Inferior parietal cortex (tissue), 1 donor: ENCODE measurements around the gene SCP2.

ENCODE experiments used
- DNase-seq: peaks from one replicate; pipeline ENCODE4 v3.0.0-alpha.2; 2016; ENCODE audit errors: extremely low spot score

The SCP2 gene

DNA sequence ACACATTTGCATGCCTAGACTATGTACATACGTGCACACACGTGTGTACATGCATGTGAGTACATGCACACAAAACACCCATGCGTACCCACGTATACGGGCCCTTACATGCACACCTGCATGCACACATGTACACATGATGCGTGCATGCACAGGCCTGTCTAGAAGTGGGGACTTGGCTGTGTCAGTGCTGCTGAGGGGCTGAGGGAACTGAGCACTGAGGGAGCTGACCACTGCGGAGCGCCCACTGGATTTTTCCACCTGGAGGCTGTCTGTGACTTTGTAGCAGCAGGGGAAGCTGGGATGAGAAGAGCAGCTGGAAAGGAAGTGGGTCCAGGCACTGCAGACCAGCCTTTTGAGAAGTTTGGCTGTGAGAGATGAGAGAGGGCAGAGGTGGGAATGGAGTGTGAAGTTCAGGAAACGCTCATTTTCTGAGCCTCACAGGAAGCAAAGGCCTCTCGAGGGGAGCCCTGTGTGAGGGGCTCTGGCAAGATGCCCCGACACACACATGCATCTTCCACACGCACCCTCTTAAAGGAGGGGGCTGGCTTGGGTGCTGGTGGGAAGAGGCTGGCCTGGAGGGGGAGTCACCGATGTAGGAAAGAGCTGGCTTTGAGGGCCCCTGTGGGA lies 155.9 kb downstream of the SCP2 start:
- no peak for DNase-seq

DNA sequence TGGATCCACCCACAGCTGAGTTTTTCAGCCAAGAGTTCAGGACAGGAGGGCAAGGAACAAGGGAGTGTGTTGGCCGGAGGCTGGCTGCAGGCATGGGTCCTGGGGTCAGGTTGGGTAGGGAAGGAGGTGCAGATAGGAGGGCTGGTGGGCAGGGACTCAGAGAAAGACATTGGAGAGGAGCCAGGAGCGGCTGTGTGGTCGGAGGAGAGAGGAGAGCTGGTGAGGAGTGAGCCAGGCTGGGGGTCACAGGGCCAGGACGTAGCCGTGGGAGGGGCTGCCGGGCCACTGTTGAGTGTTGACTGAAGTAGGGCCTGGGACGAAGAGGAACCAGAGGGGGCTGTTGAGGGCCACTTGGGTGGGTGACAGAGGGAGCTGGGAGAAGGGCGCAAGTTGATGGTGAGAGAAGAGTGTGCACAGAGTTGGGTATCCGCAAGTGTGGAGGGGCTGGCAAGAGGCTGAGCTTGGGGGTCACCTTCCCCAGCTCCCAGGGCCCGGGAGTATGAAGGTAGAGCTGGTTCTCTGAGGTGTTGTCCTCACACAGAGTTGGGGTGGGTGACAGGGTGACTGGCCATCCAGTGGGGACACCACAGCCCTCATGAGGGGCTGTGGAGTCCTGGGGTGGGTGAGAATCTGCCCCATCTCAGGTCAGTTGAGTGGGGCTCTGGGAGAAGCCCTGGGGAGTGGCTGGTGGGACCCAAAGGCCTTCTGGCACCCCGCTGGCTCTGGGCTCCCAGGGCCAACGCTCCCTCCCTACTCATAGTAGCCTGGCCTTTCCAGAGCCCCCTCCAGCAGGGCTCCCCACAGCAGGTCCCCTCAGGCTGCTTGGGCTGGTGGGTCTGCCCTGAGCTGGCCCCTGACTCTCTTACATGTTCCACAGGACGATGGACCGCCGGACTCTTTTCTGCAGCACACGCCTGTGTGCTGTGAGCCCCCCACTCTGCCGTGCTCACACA lies 156.8 kb downstream of the SCP2 start:
- no peak for DNase-seq

DNA sequence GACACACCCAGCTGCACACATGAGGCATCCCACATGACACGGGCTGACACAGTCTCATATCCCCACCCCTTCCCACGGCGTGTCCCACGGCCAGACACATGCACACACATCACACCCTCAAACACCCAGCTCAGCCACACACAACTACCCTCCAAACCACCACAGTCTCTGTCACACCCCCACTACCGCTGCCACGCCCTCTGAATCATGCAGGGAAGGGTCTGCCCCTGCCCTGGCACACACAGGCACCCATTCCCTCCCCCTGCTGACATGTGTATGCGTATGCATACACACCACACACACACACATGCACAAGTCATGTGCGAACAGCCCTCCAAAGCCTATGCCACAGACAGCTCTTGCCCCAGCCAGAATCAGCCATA lies 157.5 kb downstream of the SCP2 start:
- DNase-seq = no peak

DNA sequence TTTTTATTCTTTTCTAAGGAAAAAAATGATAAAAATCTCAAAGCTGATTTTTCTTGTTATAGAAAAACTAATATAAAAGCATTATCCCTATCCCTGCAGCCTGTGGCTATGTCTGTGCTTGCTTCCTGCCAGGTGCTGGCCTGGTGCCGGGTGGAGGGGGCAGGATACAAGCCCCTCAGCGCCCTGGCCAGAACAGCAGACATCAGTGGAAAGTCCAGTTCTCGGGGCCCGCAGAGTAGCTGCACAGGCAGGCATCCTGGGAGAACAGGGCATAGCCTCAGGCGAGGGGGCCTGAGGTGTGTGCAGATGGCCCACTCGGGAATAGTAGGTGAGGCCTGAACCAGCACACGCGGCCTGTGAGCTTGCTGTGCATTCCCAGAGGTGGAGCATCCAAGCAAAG lies 158.3 kb downstream of the SCP2 start:
- no peak for DNase-seq

DNA sequence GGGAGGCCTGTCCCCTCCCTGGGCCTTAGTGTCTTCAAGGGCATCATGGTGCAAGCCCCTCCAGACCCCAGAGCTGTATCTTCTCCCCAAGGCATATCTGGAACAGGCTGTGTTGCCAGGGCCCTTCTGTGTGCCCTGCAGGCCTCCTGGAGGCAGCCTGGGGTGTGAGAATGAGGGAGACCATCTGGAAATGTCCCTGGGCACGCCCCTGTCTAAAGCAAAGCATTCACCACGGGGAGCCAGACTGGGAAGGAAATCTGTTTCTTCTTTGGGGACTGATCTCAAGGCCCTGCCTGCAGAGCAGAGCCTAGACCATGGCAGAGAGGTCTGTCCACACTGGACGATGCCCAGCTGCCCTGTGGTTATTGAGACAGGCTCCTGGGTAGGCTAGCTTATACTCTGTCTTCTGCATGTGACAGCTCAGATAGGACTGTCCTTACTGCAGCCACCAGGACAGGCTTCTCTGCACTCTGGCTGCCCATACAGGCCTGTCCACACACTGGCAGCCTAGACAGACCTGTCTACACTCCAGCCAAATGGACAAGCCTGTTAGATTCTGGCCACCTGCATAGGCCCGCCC lies 159.5 kb downstream of the SCP2 start:
- no peak for DNase-seq

DNA sequence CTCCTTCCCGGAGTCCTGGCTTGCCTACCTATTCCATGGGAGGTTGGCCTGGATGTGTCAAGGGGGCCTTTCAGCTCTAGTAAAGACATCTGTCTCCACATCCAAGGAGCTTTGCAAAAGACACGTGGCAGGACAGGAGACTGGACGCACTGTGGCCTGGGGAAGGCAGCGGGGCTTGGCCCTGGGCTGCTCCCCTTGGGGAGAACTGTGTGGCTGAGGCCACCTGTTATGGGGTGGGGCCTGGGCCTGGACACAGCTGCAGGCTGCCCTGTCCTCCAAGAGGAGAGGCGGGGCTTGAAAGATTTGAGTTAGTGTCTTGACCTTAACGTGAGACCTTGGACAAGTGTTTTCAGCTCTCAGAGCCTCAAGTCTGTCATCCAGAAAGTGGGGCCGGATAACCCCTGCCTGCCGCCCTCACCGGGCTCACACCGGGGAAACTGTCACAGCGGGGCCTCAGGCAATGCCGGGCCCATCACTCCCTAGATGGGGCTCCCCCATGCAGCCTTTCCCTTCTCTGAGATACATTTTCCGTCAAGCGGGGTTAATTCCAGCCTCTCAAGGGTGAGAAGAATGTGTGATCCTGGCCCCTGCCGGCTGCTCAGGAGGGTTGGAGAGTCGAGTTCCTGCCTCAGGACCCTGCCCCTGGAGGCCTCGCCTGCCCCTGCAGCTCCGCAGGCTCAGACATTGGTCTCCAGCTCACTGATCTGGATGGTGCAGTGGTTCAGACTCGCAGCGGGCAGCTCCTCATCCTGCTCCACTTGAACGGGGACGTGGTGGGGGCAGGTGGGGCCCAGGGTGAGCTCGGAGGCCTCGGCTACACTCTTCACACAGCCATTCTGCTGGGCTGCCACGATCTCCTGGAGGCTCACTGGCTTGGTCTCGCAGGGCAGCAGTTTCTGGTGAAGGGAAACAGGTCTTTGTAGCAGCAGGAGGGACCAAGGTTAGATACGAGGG lies 160.5 kb downstream of the SCP2 start:
- DNase-seq = no peak

DNA sequence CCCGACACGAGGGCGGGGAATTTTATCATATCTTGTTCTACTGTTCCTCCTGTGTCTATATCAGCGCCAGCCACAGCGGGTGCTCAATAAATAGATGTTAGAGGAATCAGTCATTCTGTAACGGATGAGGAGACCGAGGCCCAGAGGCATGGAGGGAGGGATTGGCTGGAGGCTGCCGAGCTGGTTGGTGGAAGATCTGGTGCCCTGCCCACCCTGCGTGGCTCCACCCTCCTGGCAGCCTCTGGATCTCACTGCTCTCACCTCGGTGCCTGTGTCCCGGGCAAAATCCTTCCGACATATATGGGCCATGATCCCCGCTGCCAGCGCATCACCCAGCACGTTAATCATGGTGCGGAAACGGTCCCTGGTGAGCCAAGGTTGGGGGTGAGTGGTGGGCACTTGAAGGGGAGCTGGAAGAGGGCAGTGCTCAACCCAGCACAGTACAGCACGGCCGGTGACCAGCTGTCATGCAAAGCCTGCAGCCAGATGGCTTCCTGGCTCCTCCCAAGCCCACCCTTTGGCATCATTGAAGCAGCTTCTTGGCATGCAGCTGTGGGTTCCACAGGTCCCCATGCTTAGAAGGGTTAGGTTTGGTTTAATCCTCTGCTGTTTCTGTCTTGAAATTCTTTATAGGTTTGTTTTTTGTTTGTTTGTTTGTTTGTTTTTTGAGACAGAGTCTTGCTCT lies 161.7 kb downstream of the SCP2 start:
- DNase-seq = no peak

DNA sequence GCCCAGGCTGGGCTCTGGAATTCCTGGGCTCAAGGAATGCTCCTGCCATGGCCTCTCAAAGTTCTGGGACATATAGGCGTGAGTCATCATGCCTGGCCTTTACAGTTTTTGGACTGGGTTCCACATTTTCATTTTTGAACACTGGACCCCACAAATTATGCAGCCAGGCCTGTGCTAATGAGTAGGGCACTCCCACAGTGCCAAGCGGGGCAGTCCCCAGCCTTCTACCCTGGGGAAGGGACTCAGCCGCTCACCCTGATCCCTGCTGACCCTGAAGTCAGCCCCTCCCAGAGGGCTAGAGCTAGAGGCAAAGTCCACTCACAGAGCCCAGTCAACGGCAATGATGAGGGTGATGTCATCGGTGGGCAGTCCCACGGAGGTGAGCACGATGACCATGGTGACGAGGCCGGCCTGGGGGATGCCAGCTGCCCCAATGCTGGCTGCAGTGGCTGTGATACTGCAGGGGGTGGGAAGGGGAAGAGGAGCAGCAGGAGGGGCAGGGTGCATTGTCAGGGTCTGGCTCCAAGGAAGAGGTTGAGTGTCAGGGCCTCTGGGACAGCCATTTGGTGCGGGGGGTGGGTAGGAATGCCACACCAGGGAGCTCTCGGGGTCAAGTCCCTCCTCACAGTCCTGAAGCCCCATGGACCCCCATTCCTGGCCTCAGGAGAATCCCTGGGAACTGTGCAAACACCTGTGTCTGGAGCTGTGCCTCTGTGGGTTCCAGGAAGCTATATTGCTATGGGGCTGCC lies 162.6 kb downstream of the SCP2 start:
- DNase-seq = no peak

DNA sequence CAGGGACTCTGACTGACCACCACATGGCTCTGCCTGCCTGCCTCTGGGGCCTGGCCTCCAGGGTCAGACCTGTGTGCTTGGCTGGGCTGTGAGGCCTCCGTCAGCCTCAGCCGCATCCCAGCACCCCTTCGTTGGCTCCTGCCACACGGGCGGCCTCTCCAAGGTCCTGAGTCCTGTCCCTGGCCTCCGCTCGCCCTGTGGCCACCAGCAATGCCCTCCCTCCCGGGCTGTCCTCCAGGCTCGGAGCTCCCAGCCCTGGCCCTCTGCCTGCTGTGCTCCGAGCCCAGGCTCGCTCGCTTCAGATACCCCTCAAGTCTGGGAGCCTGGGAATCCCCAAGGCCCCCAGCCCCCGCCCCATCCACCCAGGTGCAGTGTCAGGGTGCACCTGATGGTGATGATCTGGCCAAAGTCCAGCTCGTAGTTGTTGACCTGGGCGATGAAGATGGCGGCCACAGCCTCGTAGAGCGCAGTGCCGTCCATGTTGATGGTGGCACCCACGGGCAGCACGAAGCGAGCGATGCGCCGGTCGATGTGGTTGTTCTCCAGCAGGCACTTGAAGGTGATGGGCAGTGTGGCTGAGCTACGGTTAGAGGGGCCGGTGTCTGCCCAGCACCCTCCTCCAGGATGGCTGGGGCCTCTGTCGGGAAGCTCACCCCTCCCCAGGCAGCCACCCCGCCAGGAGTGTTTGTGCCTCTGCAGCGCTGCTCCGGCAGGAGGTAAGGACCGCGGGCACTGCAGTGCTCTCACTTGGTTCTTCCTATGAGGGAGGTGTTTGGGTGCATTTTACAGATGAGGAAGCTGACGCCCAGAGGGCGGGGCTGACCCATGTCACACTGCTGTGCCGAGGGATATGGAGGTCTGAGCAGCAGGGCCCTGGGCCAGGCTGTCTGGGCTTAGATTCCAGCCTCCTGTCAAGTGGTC lies 163.4 kb downstream of the SCP2 start:
- no peak for DNase-seq

DNA sequence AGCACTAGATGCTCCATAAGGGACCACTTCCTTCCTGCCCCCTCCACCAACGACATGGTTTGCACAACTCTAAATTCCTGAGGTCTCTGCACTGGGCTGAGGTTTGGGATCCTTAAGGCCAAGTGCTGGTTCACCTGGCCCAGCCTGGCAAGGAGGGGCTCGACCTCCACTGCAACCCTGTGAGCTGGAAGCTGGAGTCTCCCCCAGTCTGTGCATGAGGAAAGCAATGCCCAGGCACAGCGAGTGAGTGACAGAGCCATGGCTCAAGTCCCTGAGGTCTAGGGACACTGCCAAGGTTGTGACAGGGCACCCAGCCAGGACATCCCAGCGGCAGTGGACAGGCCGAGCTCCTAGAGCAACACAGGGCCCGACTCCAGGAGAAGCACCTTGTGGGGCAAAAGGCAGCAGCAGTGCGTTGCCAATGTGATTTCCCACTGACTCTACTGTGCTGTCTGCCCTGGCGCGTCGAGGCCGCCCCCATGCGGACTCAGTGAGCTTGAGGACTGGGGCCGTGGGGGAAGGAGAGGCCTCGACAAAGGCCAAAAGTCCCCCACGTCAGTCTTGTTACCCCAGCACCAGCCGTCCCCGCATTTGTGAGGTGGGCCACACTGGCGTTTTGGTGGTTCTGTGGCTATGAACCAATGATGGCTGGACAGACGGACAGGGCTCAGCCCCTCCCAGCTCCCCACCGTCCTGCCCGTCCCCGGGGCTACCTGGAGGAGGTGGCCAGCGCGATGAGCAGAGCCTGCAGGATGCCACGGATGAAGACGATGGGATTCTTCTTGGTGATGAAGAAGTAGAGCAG lies 165.0 kb downstream of the SCP2 start:
- DNase-seq = no peak

DNA sequence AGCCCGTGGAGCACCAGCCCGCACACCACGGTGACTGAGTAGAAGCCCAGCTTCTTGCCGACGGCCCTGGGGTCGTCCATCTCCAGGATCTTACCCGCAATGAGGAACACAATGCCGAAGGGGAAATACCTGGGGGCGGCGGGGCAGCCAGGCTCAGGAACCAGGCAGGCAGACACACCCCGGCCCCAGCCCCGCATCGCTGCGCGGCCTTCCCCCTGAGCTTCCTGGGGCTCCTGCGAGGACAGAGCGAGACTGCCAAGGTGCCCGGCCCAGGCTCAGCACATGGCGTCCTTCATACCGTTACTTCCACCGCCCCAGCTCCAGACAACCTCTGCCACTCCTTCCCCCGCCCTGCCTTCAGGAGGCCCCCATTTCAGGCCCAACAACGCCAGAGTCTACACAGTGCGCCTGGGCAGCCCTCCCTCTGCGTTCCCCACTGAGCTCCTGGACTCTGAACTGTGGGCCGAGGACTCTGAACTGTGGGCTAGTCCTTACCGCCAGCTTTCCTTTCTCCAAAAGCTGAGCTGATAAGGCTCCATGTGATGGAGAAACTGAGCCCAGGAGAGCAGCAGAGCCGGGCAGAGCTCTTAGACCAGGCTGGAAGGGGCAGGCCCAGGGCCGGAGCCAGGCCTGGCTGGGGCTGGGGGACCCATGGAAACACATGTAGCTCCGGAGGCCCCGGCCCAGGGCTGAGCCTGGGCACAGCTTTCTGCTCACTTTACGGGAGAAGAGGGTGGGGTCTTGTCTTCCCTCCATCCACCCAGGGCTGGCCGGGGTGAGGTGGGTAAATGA lies 165.8 kb downstream of the SCP2 start:
- no peak for DNase-seq

DNA sequence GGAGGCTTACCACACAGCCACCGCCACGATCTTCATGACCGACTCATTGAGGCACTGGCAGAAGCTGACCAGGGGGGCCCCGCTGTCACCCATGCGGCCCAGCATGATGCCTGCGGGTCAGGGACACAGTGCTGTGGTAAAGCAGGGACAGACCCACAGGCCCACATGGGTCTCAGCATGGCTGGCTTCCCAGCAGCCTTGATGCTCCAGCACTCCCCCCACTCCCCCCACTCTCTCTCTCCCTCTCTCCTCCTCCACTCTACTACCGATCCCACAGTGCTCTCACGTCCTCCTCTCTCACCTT lies 166.3 kb downstream of the SCP2 start:
- no peak for DNase-seq

DNA sequence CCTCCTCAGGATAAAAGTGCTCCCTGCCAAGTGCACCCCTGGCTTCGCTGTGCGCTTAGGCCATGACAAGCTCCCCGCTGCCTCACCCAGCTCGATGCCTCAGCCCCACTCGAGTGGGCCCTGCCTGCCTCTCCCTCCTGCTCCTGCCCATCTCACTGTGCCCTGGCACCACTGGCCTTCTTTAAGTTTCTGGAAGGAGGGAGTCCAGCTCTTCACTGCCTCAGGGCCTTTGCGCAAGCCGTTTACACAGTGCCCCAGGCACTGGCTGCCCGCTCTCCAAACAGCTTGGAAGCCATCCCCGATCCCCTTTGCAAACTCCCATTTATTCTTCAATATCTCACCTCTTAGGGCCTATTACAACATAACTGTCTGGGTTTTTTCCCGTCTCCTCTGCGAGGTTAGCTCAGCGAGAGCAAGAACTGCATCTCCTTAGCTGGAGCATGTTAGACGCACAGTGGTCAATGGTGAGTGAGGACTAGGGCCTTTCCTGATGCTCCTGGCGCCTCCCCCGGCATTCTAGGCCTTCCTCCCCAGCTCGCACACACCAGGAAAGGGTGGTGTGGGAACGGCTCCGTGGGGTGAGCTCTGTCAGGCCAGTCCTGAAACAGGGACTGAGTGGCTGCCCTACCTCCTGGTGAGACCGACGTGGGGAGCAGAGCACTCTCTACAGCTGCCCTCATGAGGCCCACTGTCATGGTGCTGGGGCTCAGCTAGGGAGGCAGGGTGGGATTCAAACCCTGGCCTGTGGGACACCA lies 166.9 kb downstream of the SCP2 start:
- DNase-seq = no peak

DNA sequence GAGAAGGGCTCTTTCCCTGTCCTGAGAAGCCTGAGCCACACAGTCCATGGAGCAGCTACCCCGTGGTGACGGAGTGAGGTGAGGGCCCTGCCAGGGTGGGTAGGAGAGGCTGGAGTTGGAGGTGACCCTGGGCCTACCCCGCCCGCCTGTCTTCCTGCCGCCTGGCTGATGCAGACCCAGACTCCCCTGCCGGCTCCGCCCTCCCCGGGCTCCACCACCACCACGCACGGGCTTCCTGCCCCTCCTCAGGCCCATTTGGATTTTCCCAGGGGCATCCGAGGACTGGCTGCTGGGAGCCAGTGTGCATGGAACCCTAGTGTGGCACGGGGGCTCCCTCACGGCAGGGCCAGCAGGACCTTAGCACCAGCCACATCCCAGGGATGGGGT lies 167.4 kb downstream of the SCP2 start:
- DNase-seq = no peak
